EL (cell line): ENCODE measurements around the gene ZBTB17.
A peak's percentile ranks its signal among the peaks of the same experiment; 100 is the strongest.
"Not testable (repeated sequence)": the region's sequence is repeated elsewhere in the genome, so short reads cannot be mapped to it uniquely, and the experiment has no call there.

Experiments
- DNase-seq: peaks from one replicate; pipeline ENCODE4 v3.0.0-alpha.2; 2016

ZBTB17 gene

GRCh38 chr1:15934211-15935055 lies 41.5 kb downstream of the ZBTB17 start:
- no peak for DNase-seq

GRCh38 chr1:15933684-15934083 lies 42.2 kb downstream of the ZBTB17 start:
- no peak for DNase-seq

- DNase-seq = no peak
Observed at GRCh38 chr1:15932612-15933011, 43.3 kb downstream of the ZBTB17 start.

GRCh38 chr1:15931884-15932283 lies 44.0 kb downstream of the ZBTB17 start:
- no peak for DNase-seq

GRCh38 chr1:15931401-15931800 lies 44.5 kb downstream of the ZBTB17 start:
- DNase-seq = no peak

GRCh38 chr1:15928971-15929965 lies 46.6 kb downstream of the ZBTB17 start:
- DNase-seq = no peak

GRCh38 chr1:15926448-15926847 lies 49.5 kb downstream of the ZBTB17 start:
- not testable (repeated sequence) for DNase-seq

GRCh38 chr1:15923241-15923640 lies 52.7 kb downstream of the ZBTB17 start:
- peak; percentile 73 for DNase-seq

GRCh38 chr1:15918962-15919715 lies 56.8 kb downstream of the ZBTB17 start:
- peak; percentile 89 for DNase-seq

- DNase-seq = no peak
Observed at GRCh38 chr1:15916916-15917315, 59.0 kb downstream of the ZBTB17 start.

GRCh38 chr1:15916417-15916816 lies 59.5 kb downstream of the ZBTB17 start:
- DNase-seq = peak; percentile 56

GRCh38 chr1:15915991-15916390 lies 59.9 kb downstream of the ZBTB17 start:
- DNase-seq = peak; percentile 26

- not testable (repeated sequence) for DNase-seq
Observed at GRCh38 chr1:15913607-15914006, 62.3 kb downstream of the ZBTB17 start.

- no peak for DNase-seq
Observed at GRCh38 chr1:15911927-15912326, 64.0 kb downstream of the ZBTB17 start.

GRCh38 chr1:15911141-15911540 lies 64.8 kb downstream of the ZBTB17 start:
- no peak for DNase-seq

- no peak for DNase-seq
Observed at GRCh38 chr1:15908597-15908996, 67.3 kb downstream of the ZBTB17 start.

GRCh38 chr1:15902882-15903281 lies 73.0 kb downstream of the ZBTB17 start:
- DNase-seq = peak; percentile 87

- no peak for DNase-seq
Observed at GRCh38 chr1:15900662-15901279, 75.1 kb downstream of the ZBTB17 start.

GRCh38 chr1:15899266-15899665 lies 76.6 kb downstream of the ZBTB17 start:
- no peak for DNase-seq

- not testable (repeated sequence) for DNase-seq
Observed at GRCh38 chr1:15896841-15897610, 78.9 kb downstream of the ZBTB17 start.

GRCh38 chr1:15895233-15895632 lies 80.7 kb downstream of the ZBTB17 start:
- DNase-seq = no peak
